ACHN (cell line): ENCODE measurements around the gene SCYGR6.

Experiments
- DNase-seq: peaks from one replicate; pipeline ENCODE4 v3.0.0-alpha.2; 2015
- in situ Hi-C: cut with HindIII; loops from 2 replicates; pipeline ENCODE4 v1.10.0; 2017; ENCODE audit warnings: low sequenced_read_pairs, low pct_ligation_motif_present, low pct_unique_long_range_greater_than_20kb

Gene SCYGR6

GRCh38 chr2:227717687-227718567 lies 6.6 kb downstream of the SCYGR6 start, which contains the start of gene SLC19A3:
TSS of gene SLC19A3 (minus strand) at chr2:227718028. CDS start at chr2:227702318, 15,710 bp downstream.
- in situ Hi-C loops = no loop called here
- DNase-seq = peak; percentile 81

- DNase-seq = no peak
- in situ Hi-C loops = no loop called here
These were observed 8.1 kb downstream of the SCYGR6 start for GRCh38 chr2:227716501-227716900.

DNA sequence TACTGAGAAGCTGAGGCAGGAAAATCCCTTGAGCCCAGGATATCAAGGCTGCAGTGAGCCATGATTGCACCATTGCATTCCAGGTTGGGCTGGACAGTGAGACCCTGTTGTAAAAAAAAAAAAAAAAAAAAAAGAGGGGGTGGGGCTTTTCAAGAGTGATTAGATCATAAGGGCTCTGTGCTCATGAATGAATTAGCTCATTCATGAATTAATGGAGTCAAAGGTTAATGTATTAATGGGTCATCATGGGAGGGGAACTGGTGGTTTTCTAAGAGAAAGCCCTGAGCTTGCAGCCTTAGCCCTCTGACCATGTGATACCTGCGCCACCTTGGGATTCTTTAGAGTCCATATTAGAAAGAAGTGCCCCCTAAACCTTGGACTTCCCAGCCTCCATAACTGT lies 11.3 kb downstream of the SCYGR6 start:
- in situ Hi-C loops = no loop called here
- DNase-seq = no peak

- DNase-seq = no peak
- in situ Hi-C loops = no loop called here
These were observed 13.6 kb downstream of the SCYGR6 start for GRCh38 chr2:227710986-227711385.

DNA sequence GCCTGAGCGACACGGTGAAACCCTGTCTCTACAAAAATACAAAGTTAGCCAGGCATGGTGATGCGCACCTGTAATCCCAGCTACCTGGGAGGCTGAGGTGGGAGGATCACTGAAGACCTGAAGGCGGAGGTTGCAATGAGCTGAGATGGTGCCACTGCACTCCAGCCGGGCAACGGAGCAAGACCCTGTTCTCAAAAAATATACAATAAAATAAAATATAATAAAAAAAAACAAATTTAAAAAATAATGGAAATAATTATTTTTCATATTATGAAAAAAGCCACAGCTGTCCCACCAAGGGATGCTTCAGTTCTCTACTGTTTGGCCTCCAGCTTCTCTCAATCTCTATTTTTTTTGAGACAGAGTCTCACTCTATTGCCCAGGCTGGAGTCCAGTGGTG lies 17.2 kb downstream of the SCYGR6 start:
- in situ Hi-C loops = no loop called here
- no peak for DNase-seq

- DNase-seq = no peak
- in situ Hi-C loops = no loop called here
These were observed 17.7 kb downstream of the SCYGR6 start for GRCh38 chr2:227706859-227707258.

- in situ Hi-C loops = no loop called here
- no peak for DNase-seq
These were observed 20.6 kb downstream of the SCYGR6 start for GRCh38 chr2:227703961-227704360.

DNA sequence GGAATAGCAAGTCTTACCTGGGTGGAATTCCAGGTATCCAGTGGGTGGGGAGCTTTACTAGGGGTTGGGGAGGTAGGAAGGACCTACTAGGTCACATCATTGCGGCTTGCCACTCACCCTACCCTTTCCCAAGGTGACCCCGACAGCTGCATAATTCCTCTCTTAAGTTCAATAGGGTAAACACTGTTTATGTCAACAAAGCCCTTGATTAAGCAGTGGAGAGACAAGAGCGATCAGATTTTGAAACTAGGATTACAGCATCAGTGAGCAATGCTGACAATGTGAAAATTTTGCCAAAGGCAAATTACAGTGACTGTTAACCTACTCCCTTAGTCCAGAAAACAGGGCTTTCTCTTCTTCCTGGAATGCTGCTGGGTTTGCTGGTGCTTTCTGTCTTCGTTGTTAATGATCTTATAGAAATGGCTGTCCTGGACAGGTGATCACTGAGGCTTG lies 21.3 kb downstream of the SCYGR6 start:
- in situ Hi-C loops = no loop called here
- no peak for DNase-seq

GRCh38 chr2:227701556-227701955 lies 23.0 kb downstream of the SCYGR6 start:
- DNase-seq = no peak
- in situ Hi-C loops = no loop called here

DNA sequence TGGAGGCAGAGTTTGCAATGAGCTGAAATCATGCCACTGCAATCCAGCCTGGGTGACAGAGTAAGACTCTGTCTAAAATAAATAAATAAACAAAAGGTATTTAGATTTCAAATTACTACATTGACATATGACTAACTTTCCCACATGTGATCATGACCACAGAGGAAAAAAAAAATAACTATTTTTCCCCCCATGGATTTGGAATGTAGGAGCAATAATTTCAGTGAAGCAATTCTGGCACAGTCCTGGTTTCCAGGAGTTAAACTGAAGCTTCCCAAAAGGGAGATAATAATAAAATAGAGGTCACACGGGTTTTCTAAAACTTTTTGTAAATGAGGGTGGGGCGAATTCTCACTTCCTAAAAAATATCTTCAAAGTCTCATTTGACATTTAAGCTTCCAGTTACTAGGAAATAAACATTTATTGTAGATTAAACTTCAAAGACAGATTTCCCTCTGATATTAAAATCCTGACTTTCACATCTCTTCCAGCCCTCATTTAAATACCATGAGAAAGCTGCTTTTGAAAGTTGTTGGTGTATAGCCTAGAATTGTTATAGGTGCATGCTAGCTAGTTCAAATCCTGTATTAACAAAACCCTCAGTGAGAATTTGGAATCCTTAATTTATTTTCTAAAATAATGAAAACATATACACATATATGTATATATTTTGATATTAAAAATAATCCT lies 27.4 kb downstream of the SCYGR6 start:
- DNase-seq = no peak
- in situ Hi-C loops = no loop called here

DNA sequence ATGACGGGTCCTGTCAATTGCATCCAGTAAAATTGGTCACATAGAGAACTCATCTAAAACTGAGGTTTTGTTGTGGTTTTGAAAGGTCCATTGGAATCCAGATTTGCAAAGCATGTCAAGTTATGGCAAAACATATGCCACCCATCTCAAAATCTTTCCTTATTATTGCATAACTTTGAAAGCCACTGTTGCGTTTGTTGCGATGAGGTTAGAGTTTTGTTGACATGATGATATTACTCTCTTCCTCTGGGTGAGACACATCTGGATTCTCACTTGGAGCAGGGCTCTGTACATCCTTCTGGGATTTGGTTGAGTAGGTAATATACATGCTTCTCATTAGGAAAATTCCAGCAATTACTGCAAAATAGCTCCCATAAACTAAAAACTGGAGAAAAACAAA lies 37.4 kb downstream of the SCYGR6 start:
- in situ Hi-C loops = no loop called here
- DNase-seq = no peak

- no peak for DNase-seq
These were observed 40.3 kb downstream of the SCYGR6 start for GRCh38 chr2:227684258-227684657.

DNA sequence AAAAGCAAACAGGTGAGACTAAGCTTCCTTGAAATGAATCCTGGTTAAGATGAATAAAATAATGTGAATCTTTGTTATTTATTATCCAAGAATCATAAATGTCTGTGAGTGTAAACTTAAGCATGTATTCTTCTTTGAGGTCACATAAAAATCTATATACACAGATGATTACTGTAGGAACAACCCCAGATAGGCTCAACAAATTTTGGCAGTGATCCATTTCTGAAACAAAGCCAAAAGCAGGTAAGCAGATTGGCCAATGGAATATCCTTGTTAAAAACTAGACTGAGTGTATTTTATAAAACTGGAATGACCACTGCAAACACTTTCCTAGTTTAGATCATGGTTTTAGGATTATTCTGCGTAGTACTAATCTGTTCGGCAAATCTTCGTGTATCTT lies 46.6 kb downstream of the SCYGR6 start:
- in situ Hi-C loops = no loop called here
- no peak for DNase-seq

More at GRCh38 chr2:227684258-227684657, 40.3 kb downstream of the SCYGR6 start:
- in situ Hi-C loops = no loop called here

- in situ Hi-C loops = no loop called here
- no peak for DNase-seq
These were observed 50.1 kb downstream of the SCYGR6 start for GRCh38 chr2:227674485-227674884.
